ENCODE results near the gene ELF5.

- TF ChIP-seq CTCF (IDR thresholded peaks at IDR 0.05) (no peak), POLR2A (IDR thresholded peaks at IDR 0.05) (no peak)
Observed at GRCh38 chr11:34513682-34514449, at the start of gene ELF5.
